GM21737 (cell line): ENCODE data around the gene CYP27C1.

Source experiments
- ATAC-seq: cut with Tn5 transposase; IDR thresholded peaks from one replicate; pipeline ENCODE4 v1.9.1; 2021; ENCODE audit warnings: mild to moderate bottlenecking, moderate library complexity; ENCODE audit not compliant: unreplicated experiment

CYP27C1 gene

GRCh38 chr2:127157651-127158485 is 62.2 kb downstream of the CYP27C1 start:
- ATAC-seq: no peak

DNA sequence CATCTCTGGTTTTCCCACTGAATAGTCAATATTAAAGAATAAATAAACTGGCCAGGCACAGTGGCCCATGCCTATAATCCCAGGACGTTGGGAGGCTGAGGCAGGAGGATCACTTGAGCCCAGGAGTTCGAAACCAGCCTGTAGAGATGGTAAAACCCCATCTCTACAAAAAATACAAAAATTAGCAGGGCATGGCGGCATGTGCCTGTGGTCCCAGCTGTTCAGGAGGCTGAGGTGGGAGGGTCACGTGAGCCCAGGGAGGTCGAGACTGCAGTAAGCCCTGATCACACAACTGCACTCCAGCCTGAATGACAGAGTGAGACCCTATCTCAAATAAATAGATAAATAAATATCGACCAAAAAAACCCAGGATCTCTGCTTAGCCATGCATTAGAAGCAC is 63.0 kb downstream of the CYP27C1 start:
- ATAC-seq: no peak

DNA sequence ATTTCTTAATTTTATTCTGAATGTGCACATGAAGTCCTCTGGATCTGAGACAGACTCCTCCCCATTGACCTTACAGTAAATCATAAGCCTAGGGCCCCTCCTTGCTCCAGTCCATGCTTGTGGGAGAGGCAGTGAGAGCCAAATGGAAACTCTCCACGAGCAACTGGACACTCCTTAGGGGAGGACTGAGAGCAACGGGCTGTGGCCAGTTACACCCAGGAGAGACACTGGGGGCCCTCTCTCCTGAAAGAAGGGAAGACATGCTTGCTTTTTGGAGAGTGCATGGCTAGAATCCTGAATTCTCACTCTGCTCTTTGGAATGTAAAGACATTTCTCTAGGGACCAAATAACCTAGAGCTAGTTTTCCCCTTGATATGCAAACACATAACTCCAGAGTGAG is 64.2 kb downstream of the CYP27C1 start:
- no peak for ATAC-seq

- ATAC-seq: no peak
These were observed 65.0 kb downstream of the CYP27C1 start for GRCh38 chr2:127155028-127155581.

- no peak for ATAC-seq
These were observed 65.7 kb downstream of the CYP27C1 start for GRCh38 chr2:127154396-127154795.

DNA sequence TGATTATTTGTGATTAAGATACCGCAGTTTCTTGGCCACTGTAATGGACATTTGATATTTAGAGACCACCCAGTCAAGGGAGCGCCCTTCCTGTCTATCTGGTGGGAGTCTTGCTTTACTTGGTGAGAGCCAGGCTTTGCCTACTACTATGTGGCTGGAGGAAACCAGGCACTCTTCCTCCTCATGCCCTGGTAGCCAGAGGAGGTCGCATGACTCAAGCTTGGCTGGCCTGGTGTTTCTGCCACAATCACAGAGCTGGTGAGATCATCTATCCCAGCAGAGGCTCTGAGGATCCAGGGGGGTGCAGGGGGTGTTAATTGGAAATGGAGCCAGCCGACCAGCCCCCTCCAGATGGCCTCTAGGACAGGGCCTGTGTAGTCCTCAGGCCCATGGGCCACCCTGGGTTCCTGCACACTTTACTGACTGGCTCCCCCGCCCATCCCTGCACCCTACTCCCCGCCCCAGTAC is 66.4 kb downstream of the CYP27C1 start:
- no peak for ATAC-seq

DNA sequence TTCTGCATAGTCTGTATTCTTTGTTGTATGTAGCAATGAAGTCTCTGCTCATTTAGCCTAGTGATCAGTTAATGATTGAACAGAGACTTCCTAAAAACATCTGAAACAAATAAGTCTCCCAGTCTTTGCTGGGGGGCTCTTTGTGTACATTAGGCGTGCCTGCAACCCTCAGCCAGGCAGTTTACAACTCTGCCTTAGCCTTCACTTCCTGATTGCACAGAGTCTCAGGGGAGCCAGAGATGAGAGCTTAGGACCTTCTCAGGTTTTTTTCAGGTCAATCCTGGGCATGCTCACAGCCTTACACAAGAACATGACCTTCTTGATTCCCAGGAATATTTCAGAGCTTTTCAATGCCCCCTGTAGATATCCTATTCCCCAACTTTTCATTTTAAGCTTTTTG is 69.1 kb downstream of the CYP27C1 start:
- no peak for ATAC-seq

- no peak for ATAC-seq
These were observed 70.7 kb downstream of the CYP27C1 start for GRCh38 chr2:127149384-127149783.

DNA sequence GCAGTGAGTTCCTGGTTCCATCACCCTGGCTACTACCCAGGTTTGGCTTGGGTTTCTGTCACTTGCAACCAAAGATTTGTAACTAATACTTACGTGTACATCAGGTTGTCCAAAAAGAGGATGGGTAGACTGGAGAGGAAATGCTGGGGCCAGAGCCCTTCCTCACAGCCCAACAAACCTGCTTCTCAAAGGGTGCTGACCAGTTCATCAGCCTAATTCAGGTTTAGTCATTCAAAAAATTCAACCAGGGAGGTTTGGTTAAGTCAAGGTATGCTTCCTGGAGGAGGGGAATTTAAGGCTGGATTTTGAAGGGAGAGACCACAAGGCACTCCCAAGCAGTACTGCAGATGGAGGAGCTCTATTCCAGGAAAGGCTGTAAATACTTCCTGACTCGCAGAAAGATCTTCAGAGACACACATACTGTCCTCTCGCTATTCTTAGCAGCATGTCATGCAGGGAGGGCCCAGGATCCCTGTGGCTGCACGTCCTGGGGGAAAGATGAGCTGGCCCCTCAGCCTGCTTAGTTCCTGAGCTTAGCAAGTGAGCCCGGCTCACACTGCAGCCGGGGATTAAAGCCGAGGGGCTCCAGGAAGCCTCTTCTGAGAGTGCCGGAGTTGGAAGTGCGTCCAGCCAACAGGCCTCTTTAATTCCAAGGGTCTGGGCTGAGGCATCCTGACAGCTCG is 73.1 kb downstream of the CYP27C1 start:
- ATAC-seq: no peak

- ATAC-seq: no peak
These were observed 73.9 kb downstream of the CYP27C1 start for GRCh38 chr2:127146071-127146725.

- no peak for ATAC-seq
These were observed 74.7 kb downstream of the CYP27C1 start for GRCh38 chr2:127145280-127145895.

GRCh38 chr2:127143841-127144782 is 76.0 kb downstream of the CYP27C1 start:
- no peak for ATAC-seq

- no peak for ATAC-seq
These were observed 77.2 kb downstream of the CYP27C1 start for GRCh38 chr2:127142663-127143630.

DNA sequence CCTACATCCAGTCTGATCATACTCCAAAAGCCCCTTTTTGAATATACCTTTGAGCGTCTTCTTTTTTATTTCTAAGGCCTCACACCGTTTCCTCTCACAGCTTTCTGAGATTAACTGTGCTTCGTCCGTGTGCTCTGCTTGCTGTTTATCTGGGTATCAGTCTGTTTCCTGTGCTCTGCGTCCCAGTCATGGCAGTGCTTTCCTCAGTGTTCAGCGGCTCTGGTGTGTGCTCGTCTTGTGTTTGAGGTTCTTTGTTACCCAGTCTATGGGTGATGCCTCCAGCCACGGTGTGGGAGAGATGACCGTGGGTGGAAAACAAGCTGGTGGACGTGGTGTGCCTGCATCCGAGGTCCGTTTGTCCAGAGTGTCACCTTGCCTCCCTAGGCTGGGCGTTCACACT is 79.6 kb downstream of the CYP27C1 start:
- ATAC-seq: no peak

- no peak for ATAC-seq
These were observed 80.3 kb downstream of the CYP27C1 start for GRCh38 chr2:127139766-127140165.

DNA sequence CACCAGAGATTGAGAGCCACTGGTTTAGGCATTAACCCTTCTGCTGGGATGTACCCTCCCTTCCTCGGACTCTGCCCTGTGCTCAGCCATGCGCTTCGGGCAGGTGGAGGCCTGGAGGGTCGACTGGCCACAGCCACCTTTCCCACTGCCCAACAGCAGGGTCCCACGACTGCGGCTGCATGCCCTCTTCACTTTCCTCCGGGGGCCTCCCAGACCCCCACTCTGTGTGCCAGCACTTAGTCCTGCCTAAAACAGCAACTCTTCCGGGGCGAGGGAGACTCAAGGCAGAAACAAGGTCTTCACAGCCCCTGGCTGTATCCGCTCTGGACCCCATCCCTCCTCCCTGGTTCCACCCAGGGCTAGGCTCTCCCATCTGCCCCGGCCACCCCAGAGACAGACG is 81.8 kb downstream of the CYP27C1 start:
- no peak for ATAC-seq

GRCh38 chr2:127137741-127138140 is 82.4 kb downstream of the CYP27C1 start:
- no peak for ATAC-seq

- ATAC-seq: no peak
These were observed 82.9 kb downstream of the CYP27C1 start for GRCh38 chr2:127137225-127137624.
